SK-N-SH (cell line): ENCODE results near the gene BCAS3.

ENCODE experiments used
- CHD2 ChIP-seq: fragments of 150-350 bp; IDR thresholded peaks from 2 replicates; pipeline ENCODE4 v1.6.1; 2018; ENCODE audit warnings: low read length; ENCODE audit not compliant: partially characterized antibody
- EP300 ChIP-seq, 2 experiments: IDR thresholded peaks; 2 replicates each; pipeline versions ENCODE4 v1.4.0 to v1.6.1; 2012; ENCODE audit warnings: borderline replicate concordance in 1 of 2, low read depth in 1 of 2, low read length in 1 of 2
- FOXM1 ChIP-seq: IDR thresholded peaks from 2 replicates; pipeline ENCODE4 v1.4.0; 2012; ENCODE audit warnings: low read depth, mild to moderate bottlenecking
- GABPA ChIP-seq: IDR thresholded peaks from 2 replicates; pipeline ENCODE4 v1.4.0; 2012; ENCODE audit warnings: low read depth, mild to moderate bottlenecking
- JUND ChIP-seq: IDR thresholded peaks from 2 replicates; pipeline ENCODE4 v1.4.0; 2012
- MXI1 ChIP-seq: IDR thresholded peaks from 2 replicates; pipeline ENCODE4 v1.6.1; 2012; ENCODE audit warnings: mild to moderate bottlenecking, low read depth, low read length, improper control_type of control experiment
- POLR2AphosphoS5 ChIP-seq: IDR thresholded peaks from 2 replicates; pipeline ENCODE4 v1.6.1; 2012; ENCODE audit warnings: low read depth, low read length
- RFX5 ChIP-seq: IDR thresholded peaks from 2 replicates; pipeline ENCODE4 v1.6.1; 2012; ENCODE audit warnings: mild to moderate bottlenecking, improper control_type of control experiment, low read length
- SMC3 ChIP-seq: IDR thresholded peaks from 2 replicates; pipeline ENCODE4 v1.6.1; 2012; ENCODE audit warnings: low read depth, low read length, improper control_type of control experiment
- TAF1 ChIP-seq: IDR thresholded peaks from 2 replicates; pipeline ENCODE4 v1.6.1; 2012; ENCODE audit warnings: low read depth, mild to moderate bottlenecking, low read length, moderate library complexity, borderline replicate concordance
- USF2 ChIP-seq: fragments of 150-350 bp; IDR thresholded peaks from 2 replicates; pipeline ENCODE4 v1.6.1; 2017; ENCODE audit warnings: antibody characterized with exemption, low read length, low read depth, borderline replicate concordance
- TF ChIP-seq, protein P1 (sequence below): fragments of 200-600 bp; sonication (generic); IDR thresholded peaks from 2 replicates; pipeline ENCODE4 v1.6.1; 2017; ENCODE audit warnings: antibody characterized with exemption, mild to moderate bottlenecking, moderate library complexity
- TF ChIP-seq, protein P2 (sequence below): IDR thresholded peaks from 2 replicates; pipeline ENCODE4 v1.6.1; 2012; ENCODE audit warnings: mild to moderate bottlenecking, low read depth, low read length, moderate library complexity

DNA sequence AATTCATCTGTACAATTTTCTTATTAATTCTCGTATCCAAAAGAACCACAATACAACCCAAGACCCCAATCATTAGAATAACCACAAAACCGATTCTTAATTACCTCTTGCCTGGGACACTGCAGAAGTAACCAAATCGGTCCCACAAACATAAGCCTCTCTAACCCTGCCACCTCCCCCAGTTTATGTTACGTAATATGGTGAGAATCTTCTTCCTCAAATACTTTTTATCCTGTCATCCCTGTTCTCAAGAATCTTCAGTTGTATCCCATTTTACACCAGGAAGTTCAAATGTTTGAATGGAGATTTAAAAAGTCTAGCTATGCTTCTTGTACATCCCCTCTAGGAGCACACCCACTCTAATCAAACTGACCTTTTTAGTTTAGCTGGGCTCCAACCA is 452.7 kb downstream of the BCAS3 start:
- TF ChIP-seq CHD2, result no peak
- no peak for TF ChIP-seq MXI1
- no peak for TF ChIP-seq POLR2AphosphoS5
- TF ChIP-seq, protein P1, sequence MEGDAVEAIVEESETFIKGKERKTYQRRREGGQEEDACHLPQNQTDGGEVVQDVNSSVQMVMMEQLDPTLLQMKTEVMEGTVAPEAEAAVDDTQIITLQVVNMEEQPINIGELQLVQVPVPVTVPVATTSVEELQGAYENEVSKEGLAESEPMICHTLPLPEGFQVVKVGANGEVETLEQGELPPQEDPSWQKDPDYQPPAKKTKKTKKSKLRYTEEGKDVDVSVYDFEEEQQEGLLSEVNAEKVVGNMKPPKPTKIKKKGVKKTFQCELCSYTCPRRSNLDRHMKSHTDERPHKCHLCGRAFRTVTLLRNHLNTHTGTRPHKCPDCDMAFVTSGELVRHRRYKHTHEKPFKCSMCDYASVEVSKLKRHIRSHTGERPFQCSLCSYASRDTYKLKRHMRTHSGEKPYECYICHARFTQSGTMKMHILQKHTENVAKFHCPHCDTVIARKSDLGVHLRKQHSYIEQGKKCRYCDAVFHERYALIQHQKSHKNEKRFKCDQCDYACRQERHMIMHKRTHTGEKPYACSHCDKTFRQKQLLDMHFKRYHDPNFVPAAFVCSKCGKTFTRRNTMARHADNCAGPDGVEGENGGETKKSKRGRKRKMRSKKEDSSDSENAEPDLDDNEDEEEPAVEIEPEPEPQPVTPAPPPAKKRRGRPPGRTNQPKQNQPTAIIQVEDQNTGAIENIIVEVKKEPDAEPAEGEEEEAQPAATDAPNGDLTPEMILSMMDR, result no peak
- TF ChIP-seq FOXM1, result no peak
- no peak for TF ChIP-seq EP300 (IDR thresholded peaks at IDR 0.05; ENCODE audit: borderline replicate concordance in 1 of 2, low read depth in 1 of 2, low read length in 1 of 2)
- no peak for TF ChIP-seq USF2
- no peak for TF ChIP-seq GABPA
- TF ChIP-seq RFX5, result no peak
- no peak for TF ChIP-seq SMC3
- TF ChIP-seq, protein P2, sequence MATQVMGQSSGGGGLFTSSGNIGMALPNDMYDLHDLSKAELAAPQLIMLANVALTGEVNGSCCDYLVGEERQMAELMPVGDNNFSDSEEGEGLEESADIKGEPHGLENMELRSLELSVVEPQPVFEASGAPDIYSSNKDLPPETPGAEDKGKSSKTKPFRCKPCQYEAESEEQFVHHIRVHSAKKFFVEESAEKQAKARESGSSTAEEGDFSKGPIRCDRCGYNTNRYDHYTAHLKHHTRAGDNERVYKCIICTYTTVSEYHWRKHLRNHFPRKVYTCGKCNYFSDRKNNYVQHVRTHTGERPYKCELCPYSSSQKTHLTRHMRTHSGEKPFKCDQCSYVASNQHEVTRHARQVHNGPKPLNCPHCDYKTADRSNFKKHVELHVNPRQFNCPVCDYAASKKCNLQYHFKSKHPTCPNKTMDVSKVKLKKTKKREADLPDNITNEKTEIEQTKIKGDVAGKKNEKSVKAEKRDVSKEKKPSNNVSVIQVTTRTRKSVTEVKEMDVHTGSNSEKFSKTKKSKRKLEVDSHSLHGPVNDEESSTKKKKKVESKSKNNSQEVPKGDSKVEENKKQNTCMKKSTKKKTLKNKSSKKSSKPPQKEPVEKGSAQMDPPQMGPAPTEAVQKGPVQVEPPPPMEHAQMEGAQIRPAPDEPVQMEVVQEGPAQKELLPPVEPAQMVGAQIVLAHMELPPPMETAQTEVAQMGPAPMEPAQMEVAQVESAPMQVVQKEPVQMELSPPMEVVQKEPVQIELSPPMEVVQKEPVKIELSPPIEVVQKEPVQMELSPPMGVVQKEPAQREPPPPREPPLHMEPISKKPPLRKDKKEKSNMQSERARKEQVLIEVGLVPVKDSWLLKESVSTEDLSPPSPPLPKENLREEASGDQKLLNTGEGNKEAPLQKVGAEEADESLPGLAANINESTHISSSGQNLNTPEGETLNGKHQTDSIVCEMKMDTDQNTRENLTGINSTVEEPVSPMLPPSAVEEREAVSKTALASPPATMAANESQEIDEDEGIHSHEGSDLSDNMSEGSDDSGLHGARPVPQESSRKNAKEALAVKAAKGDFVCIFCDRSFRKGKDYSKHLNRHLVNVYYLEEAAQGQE, result no peak
- TF ChIP-seq TAF1, result no peak
- no peak for TF ChIP-seq JUND
